AG09319 (cell line): ENCODE data around the gene CD276.

Source experiments
- DNase-seq: peaks from one replicate; pipeline ENCODE4 v3.0.0-alpha.2; 2010; ENCODE audit warnings: low read depth; ENCODE audit errors: extremely low read depth
- CTCF ChIP-seq: IDR thresholded peaks from 2 replicates; pipeline ENCODE4 v1.5.1; 2011; ENCODE audit warnings: low read depth, mild to moderate bottlenecking, inconsistent platforms, low read length, moderate library complexity

CD276 gene

GRCh38 chr15:73753250-73754130 lies 69.3 kb downstream of the CD276 start, which contains the start of gene INSYN1:
Gene INSYN1, minus strand, starts transcription at chr15:73753351. Its CDS starts 2,221 bp downstream, at chr15:73751130.
- TF ChIP-seq CTCF = no peak
- DNase-seq = no peak

DNA sequence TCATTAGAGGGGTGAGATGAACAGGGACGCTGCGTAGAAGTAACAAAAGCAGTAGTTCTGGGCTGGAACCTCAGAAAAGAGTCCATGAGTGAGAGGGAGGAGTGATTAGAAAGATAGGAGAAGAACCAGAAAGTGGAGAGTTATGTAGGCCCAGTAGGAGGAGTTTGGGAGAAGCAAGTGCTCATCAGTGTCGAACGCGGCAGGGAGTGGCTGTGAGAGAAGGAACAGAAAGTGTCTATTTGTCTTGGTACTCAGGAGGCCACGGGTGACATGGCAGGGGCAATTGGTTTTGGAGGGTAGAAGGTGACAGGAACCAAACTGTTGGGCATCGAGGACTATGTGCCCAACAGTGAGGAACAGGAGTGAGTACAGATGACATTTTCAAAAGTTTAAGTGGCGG lies 70.3 kb downstream of the CD276 start:
- no peak for DNase-seq
- TF ChIP-seq CTCF = no peak

GRCh38 chr15:73755481-73755880 lies 71.3 kb downstream of the CD276 start:
- no peak for TF ChIP-seq CTCF
- DNase-seq = no peak

DNA sequence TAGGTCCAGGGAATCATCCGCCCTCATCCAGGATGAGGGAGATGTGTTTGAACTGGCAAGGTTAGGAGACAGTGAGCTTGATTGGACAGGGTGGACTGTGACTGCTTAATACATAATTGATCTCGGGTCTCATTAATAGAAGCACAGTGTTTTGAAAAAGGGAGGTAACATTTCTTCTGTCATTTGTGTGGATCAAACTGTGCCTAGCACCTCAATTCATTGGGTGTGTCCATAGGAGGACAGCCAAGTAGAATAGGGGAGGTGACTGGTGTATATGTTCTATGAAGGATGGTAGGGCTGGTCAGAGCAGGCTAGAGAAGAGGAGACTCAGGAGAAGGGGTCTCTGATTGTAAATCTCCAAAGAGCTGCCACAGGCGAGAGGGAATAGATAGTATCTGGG lies 71.8 kb downstream of the CD276 start:
- no peak for DNase-seq
- no peak for TF ChIP-seq CTCF

DNA sequence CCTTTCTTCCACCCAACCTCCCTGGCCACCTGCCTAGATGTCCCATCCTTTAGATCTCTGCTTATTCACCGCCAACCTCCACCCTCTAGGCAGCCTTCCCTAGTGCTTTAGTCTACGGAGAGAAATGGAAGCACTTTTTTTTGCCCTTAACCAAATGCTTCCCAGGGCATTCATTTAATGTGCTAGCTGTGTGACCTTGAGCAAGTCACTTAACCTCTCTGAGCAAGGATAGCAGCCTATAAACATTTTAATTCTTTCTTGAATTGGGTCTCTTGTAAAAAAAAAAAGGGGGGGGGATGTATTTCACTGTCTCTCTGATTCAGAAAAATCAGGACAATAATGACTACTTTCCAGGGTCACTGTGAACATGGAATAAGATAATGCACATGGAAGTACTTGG lies 72.2 kb downstream of the CD276 start:
- no peak for DNase-seq
- no peak for TF ChIP-seq CTCF

GRCh38 chr15:73756947-73757513 lies 72.8 kb downstream of the CD276 start:
- TF ChIP-seq CTCF = no peak
- no peak for DNase-seq

DNA sequence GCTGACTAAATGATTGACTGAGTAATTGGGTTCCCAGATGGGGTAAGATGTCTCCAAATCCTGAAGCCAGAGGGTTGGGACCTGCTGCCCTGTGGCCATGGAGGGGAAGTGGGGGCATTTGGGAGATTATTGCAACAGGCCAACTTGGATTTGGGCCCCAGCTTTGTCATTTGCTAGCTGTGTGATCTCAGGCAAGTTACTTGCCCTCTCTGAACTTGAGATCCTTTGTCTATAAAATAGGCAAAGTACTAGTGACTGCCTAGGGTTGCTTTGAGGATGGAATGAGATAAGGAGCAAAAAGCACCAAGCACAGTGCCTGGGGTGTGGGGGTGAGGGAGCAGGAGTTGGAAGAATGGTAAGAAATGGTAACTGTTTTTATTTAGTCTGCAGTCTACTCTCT lies 73.4 kb downstream of the CD276 start:
- no peak for DNase-seq
- TF ChIP-seq CTCF = no peak
